ENCODE measurements around the gene MGAT4B. TPM values are rescaled to one million over a fixed set of nuclear protein-coding genes. Genes with fewer than 3 reads are reported as not detected.

Gene MGAT4B
- 35.2 TPM for polyA plus RNA-seq (2013, experiment 1 of 2)
- polyA plus RNA-seq (2013, experiment 2 of 2): 37.9 TPM

GRCh38 chr5:179806250-179807048 is at the start of gene MGAT4B:
MGAT4B (minus strand) TSS chr5:179806866; CDS start chr5:179806583, 283 bp downstream.
- Histone ChIP-seq H3K79me2 (ENCODE audit: control insufficient read depth, insufficient read depth, low read length) (peaks cover 6% of the 10 kb centered on the region), H3K27me3 (ENCODE audit: insufficient read depth, low read length, poor library complexity) (no peaks in the 10 kb centered on the region), H2BK120ac (ENCODE audit: low read depth, low read length) (peak within 1 kb of the TSS; percentile 30), H2BK15ac (replicated peaks; ENCODE audit: low read depth) (peak within 1 kb of the TSS; percentile 10), H3K9ac (ENCODE audit: low read length) (peak within 1 kb of the TSS; percentile 96), H3K27ac (ENCODE audit: low read depth, low read length) (peak within 1 kb of the TSS; percentile 94), H3K4ac (ENCODE audit: low read depth, low read length) (peak within 1 kb of the TSS; percentile 96), H3K4me2 (ENCODE audit: low read length) (peak within 1 kb of the TSS; percentile 81), H3K18ac (ENCODE audit: low read length) (peak within 1 kb of the TSS; percentile 98), H3K79me1 (ENCODE audit: low read length) (peaks cover 5% of the 10 kb centered on the region), H2AK5ac (ENCODE audit: low read length) (no peak within 1 kb of the TSS), H3K56ac (ENCODE audit: low read length) (peak within 1 kb of the TSS; percentile 97), H3K23ac (ENCODE audit: low read length) (peak within 1 kb of the TSS; percentile 11), H4K5ac (ENCODE audit: low read length) (no peak within 1 kb of the TSS), H3K4me1 (ENCODE audit: control insufficient read depth, low read depth, low read length) (peaks cover 4% of the 10 kb centered on the region), H3K4me3 (ENCODE audit: low read length) (peak within 1 kb of the TSS; percentile 82), H2BK5ac (ENCODE audit: low read length) (no peak within 1 kb of the TSS), H4K8ac (ENCODE audit: low read depth, low read length) (peak within 1 kb of the TSS; percentile 70), H3K36me3 (ENCODE audit: control insufficient read depth, insufficient read depth, low read length) (no peaks in the 10 kb centered on the region)
- DNase-seq: peak; percentile 83
- no CpG with 5 or more reads among the region's 108 CpGs for WGBS (ENCODE audit: extremely low coverage, insufficient coverage, low lambda C conversion rate)

- Histone ChIP-seq H3K4me3 (ENCODE audit: low read length) (no peak overlapping the region), H2BK5ac (ENCODE audit: low read length) (no peak overlapping the region), H2BK15ac (replicated peaks; ENCODE audit: low read depth) (no peak overlapping the region), H3K27ac (ENCODE audit: low read depth, low read length) (no peak overlapping the region), H3K56ac (ENCODE audit: low read length) (no peak overlapping the region), H2BK120ac (ENCODE audit: low read depth, low read length) (no peak overlapping the region), H3K23ac (ENCODE audit: low read length) (no peak overlapping the region), H3K18ac (ENCODE audit: low read length) (no peak overlapping the region), H3K27me3 (ENCODE audit: insufficient read depth, low read length, poor library complexity) (no peaks in the 10 kb centered on the region), H4K5ac (ENCODE audit: low read length) (no peak overlapping the region), H3K4me1 (ENCODE audit: control insufficient read depth, low read depth, low read length) (no peaks in the 10 kb centered on the region), H3K79me1 (ENCODE audit: low read length) (no peaks in the 10 kb centered on the region), H3K4me2 (ENCODE audit: low read length) (no peak overlapping the region), H3K4ac (ENCODE audit: low read depth, low read length) (no peak overlapping the region), H3K36me3 (ENCODE audit: control insufficient read depth, insufficient read depth, low read length) (peaks cover 3% of the 10 kb centered on the region), H2AK5ac (ENCODE audit: low read length) (no peak overlapping the region), H4K8ac (ENCODE audit: low read depth, low read length) (no peak overlapping the region), H3K79me2 (ENCODE audit: control insufficient read depth, insufficient read depth, low read length) (no peaks in the 10 kb centered on the region), H3K9ac (ENCODE audit: low read length) (no peak overlapping the region)
- no peak for DNase-seq
- 100% methylated on average over 2 of the region's 8 CpGs for WGBS (ENCODE audit: extremely low coverage, insufficient coverage, low lambda C conversion rate)
These were observed 47.7 kb upstream of the MGAT4B start for GRCh38 chr5:179854356-179854755.

GRCh38 chr5:179852993-179853547 is 46.4 kb upstream of the MGAT4B start:
- H3K4me1 ChIP-seq (ENCODE audit: control insufficient read depth, low read depth, low read length): no peaks in the 10 kb centered on the region
- DNase-seq: no peak
- H2AK5ac ChIP-seq (ENCODE audit: low read length): no peak overlapping the region
- no peak overlapping the region for H3K4me2 ChIP-seq (ENCODE audit: low read length)
- H4K5ac ChIP-seq (ENCODE audit: low read length): no peak overlapping the region
- no peaks in the 10 kb centered on the region for H3K27me3 ChIP-seq (ENCODE audit: insufficient read depth, low read length, poor library complexity)
- H3K79me2 ChIP-seq (ENCODE audit: control insufficient read depth, insufficient read depth, low read length): no peaks in the 10 kb centered on the region
- no peak overlapping the region for H3K4me3 ChIP-seq (ENCODE audit: low read length)
- no CpG with 5 or more reads among the region's 8 CpGs for WGBS (ENCODE audit: extremely low coverage, insufficient coverage, low lambda C conversion rate)
- no peak overlapping the region for H4K8ac ChIP-seq (ENCODE audit: low read depth, low read length)
- H3K56ac ChIP-seq (ENCODE audit: low read length): no peak overlapping the region
- peaks cover 3% of the 10 kb centered on the region for H3K36me3 ChIP-seq (ENCODE audit: control insufficient read depth, insufficient read depth, low read length)
- no peak overlapping the region for H3K27ac ChIP-seq (ENCODE audit: low read depth, low read length)
- no peaks in the 10 kb centered on the region for H3K79me1 ChIP-seq (ENCODE audit: low read length)
- H2BK5ac ChIP-seq (ENCODE audit: low read length): no peak overlapping the region
- H2BK15ac ChIP-seq (replicated peaks; ENCODE audit: low read depth): no peak overlapping the region
- no peak overlapping the region for H2BK120ac ChIP-seq (ENCODE audit: low read depth, low read length)
- no peak overlapping the region for H3K4ac ChIP-seq (ENCODE audit: low read depth, low read length)
- no peak overlapping the region for H3K9ac ChIP-seq (ENCODE audit: low read length)
- H3K18ac ChIP-seq (ENCODE audit: low read length): no peak overlapping the region
- no peak overlapping the region for H3K23ac ChIP-seq (ENCODE audit: low read length)

- Histone ChIP-seq H3K9ac (ENCODE audit: low read length) (no peak overlapping the region), H3K36me3 (ENCODE audit: control insufficient read depth, insufficient read depth, low read length) (peaks cover 7% of the 10 kb centered on the region), H4K8ac (ENCODE audit: low read depth, low read length) (no peak overlapping the region), H3K23ac (ENCODE audit: low read length) (no peak overlapping the region), H2BK5ac (ENCODE audit: low read length) (no peak overlapping the region), H2AK5ac (ENCODE audit: low read length) (no peak overlapping the region), H2BK120ac (ENCODE audit: low read depth, low read length) (no peak overlapping the region), H2BK15ac (replicated peaks; ENCODE audit: low read depth) (no peak overlapping the region), H3K18ac (ENCODE audit: low read length) (no peak overlapping the region), H3K4ac (ENCODE audit: low read depth, low read length) (no peak overlapping the region), H3K79me2 (ENCODE audit: control insufficient read depth, insufficient read depth, low read length) (no peaks in the 10 kb centered on the region), H4K5ac (ENCODE audit: low read length) (no peak overlapping the region), H3K4me3 (ENCODE audit: low read length) (no peak overlapping the region), H3K27ac (ENCODE audit: low read depth, low read length) (no peak overlapping the region), H3K4me2 (ENCODE audit: low read length) (no peak overlapping the region), H3K56ac (ENCODE audit: low read length) (no peak overlapping the region), H3K4me1 (ENCODE audit: control insufficient read depth, low read depth, low read length) (no peaks in the 10 kb centered on the region), H3K27me3 (ENCODE audit: insufficient read depth, low read length, poor library complexity) (no peaks in the 10 kb centered on the region), H3K79me1 (ENCODE audit: low read length) (no peaks in the 10 kb centered on the region)
- DNase-seq: no peak
- WGBS (ENCODE audit: extremely low coverage, insufficient coverage, low lambda C conversion rate): no CpG with 5 or more reads among the region's 9 CpGs
These were observed 35.0 kb upstream of the MGAT4B start for GRCh38 chr5:179841621-179842020.

GRCh38 chr5:179840766-179841165 is 34.1 kb upstream of the MGAT4B start:
- no peaks in the 10 kb centered on the region for H3K79me2 ChIP-seq (ENCODE audit: control insufficient read depth, insufficient read depth, low read length)
- no CpG with 5 or more reads among the region's 17 CpGs for WGBS (ENCODE audit: extremely low coverage, insufficient coverage, low lambda C conversion rate)

More at GRCh38 chr5:179840766-179841165, 34.1 kb upstream of the MGAT4B start:
- Histone ChIP-seq H4K8ac (ENCODE audit: low read depth, low read length) (no peak overlapping the region), H3K4ac (ENCODE audit: low read depth, low read length) (no peak overlapping the region), H4K5ac (ENCODE audit: low read length) (no peak overlapping the region), H3K4me2 (ENCODE audit: low read length) (no peak overlapping the region), H3K27me3 (ENCODE audit: insufficient read depth, low read length, poor library complexity) (no peaks in the 10 kb centered on the region), H3K23ac (ENCODE audit: low read length) (no peak overlapping the region), H3K18ac (ENCODE audit: low read length) (no peak overlapping the region), H2AK5ac (ENCODE audit: low read length) (no peak overlapping the region), H3K56ac (ENCODE audit: low read length) (no peak overlapping the region), H3K4me1 (ENCODE audit: control insufficient read depth, low read depth, low read length) (no peaks in the 10 kb centered on the region), H3K36me3 (ENCODE audit: control insufficient read depth, insufficient read depth, low read length) (peaks cover 15% of the 10 kb centered on the region), H2BK15ac (replicated peaks; ENCODE audit: low read depth) (no peak overlapping the region), H2BK5ac (ENCODE audit: low read length) (no peak overlapping the region), H3K4me3 (ENCODE audit: low read length) (no peak overlapping the region), H3K27ac (ENCODE audit: low read depth, low read length) (no peak overlapping the region), H3K79me1 (ENCODE audit: low read length) (no peaks in the 10 kb centered on the region), H2BK120ac (ENCODE audit: low read depth, low read length) (no peak overlapping the region), H3K9ac (ENCODE audit: low read length) (no peak overlapping the region)
- DNase-seq: no peak
